PC-3 (cell line): ENCODE measurements around the gene CGB8. TPM values are rescaled to one million over a fixed set of nuclear protein-coding genes. Genes with fewer than 3 reads are reported as not detected.
"Not testable (repeated sequence)": the region's sequence is repeated elsewhere in the genome, so short reads cannot be mapped to it uniquely, and the experiment has no call there.

Source experiments
- ATAC-seq: fragments of 200-7000 bp; cut with Tn5 transposase; 2 replicates; pipeline ENCODE4 v1.9.1; 2020; ENCODE audit warnings: mild to moderate bottlenecking, moderate library complexity
- BruUV-seq: library from RNA; stranded (reverse); fragments of 400-500 nt; replicated peaks from 2 replicates; lab custom pipeline; 2021; lab: Mats Ljungman, UMichigan
- CTCF ChIA-PET: fragments of 300-600 bp; sonication (Branson Sonifier 250); formaldehyde crosslinking; loops from one replicate; lab custom pipeline; 2022; ENCODE audit warnings: antibody characterized with exemption; lab: Charles Lee
- POLR2A ChIA-PET: fragments of 300-600 bp; sonication (Branson Sonifier 250); formaldehyde crosslinking; loops from one replicate; lab custom pipeline; 2022; ENCODE audit warnings: antibody characterized with exemption; ENCODE audit not compliant: unreplicated experiment; lab: Charles Lee
- DNase-seq: peaks from one replicate; pipeline ENCODE4 v3.0.0-alpha.2; 2015
- H2AFZ ChIP-seq: fragments of 300-600 bp; sonication (generic); 2 replicates; pipeline ENCODE4 v1.6.0; 2016; ENCODE audit warnings: antibody characterized with exemption, low read length
- H3F3A ChIP-seq: fragments of 300-600 bp; sonication (generic); one replicate; pipeline ENCODE4 v1.6.0; 2017; ENCODE audit warnings: antibody characterized with exemption, low read length, control low read depth, mild to moderate bottlenecking; ENCODE audit not compliant: unreplicated experiment
- H3K27ac ChIP-seq: fragments of 300-600 bp; sonication (generic); 2 replicates; pipeline ENCODE4 v1.5.1; 2016; ENCODE audit warnings: mild to moderate bottlenecking, low read length
- H3K27me3 ChIP-seq: fragments of 300-600 bp; sonication (generic); 2 replicates; pipeline ENCODE4 v1.6.1; 2016; ENCODE audit warnings: low read length, mixed read lengths
- H3K36me3 ChIP-seq: fragments of 300-600 bp; sonication (generic); 2 replicates; pipeline ENCODE4 v1.6.1; 2016; ENCODE audit warnings: low read depth, mixed run types, low read length, mixed read lengths
- H3K4me1 ChIP-seq: fragments of 300-600 bp; sonication (generic); 2 replicates; pipeline ENCODE4 v1.5.1; 2016; ENCODE audit warnings: low read length; ENCODE audit not compliant: insufficient read depth
- H3K4me2 ChIP-seq: fragments of 300-600 bp; sonication (generic); 2 replicates; pipeline ENCODE4 v1.6.0; 2016; ENCODE audit warnings: low read length
- H3K4me3 ChIP-seq: fragments of 300-600 bp; sonication (generic); 2 replicates; pipeline ENCODE4 v1.5.1; 2016; ENCODE audit warnings: mild to moderate bottlenecking, low read length, mixed read lengths
- H3K79me2 ChIP-seq: fragments of 300-600 bp; sonication (generic); 2 replicates; pipeline ENCODE4 v1.6.1; 2017; ENCODE audit warnings: low read length, mixed read lengths
- H3K9ac ChIP-seq: fragments of 300-600 bp; sonication (generic); 2 replicates; pipeline ENCODE4 v1.6.0; 2016; ENCODE audit warnings: mild to moderate bottlenecking, low read length
- H3K9me2 ChIP-seq: fragments of 300-600 bp; sonication (generic); replicated peaks from 2 replicates; pipeline ENCODE4 v1.6.1; 2016; ENCODE audit warnings: mixed run types, low read length, mixed read lengths
- H3K9me3 ChIP-seq: fragments of 300-600 bp; sonication (generic); 2 replicates; pipeline ENCODE4 v1.6.1; 2016; ENCODE audit warnings: low read length, mixed read lengths
- H4K20me1 ChIP-seq: fragments of 300-600 bp; sonication (generic); 2 replicates; pipeline ENCODE4 v1.6.1; 2016; ENCODE audit warnings: low read length, mixed read lengths
- intact Hi-C: fragments of 100-400 bp; cut with micrococcal nuclease; formaldehyde crosslinking; loops from 2 replicates; pipeline ENCODE4 v1.9.0; 2023
- total RNA-seq: library from RNA; depleted of rRNA; stranded (reverse); fragments of >200 nt; gene quantifications from 2 replicates; pipeline ENCODE4 v1.2.3, GENCODE V29; 2014
- TF ChIP-seq, protein P1 (sequence below): fragments of 300-600 bp; sonication (generic); conservative IDR thresholded peaks from 2 replicates; pipeline ENCODE4 v1.5.1; 2017; ENCODE audit warnings: antibody characterized with exemption, low read depth, mild to moderate bottlenecking, low read length

The CGB8 gene
- total RNA-seq, 1 experiment from 2014 or later: 1.2 TPM

DNA sequence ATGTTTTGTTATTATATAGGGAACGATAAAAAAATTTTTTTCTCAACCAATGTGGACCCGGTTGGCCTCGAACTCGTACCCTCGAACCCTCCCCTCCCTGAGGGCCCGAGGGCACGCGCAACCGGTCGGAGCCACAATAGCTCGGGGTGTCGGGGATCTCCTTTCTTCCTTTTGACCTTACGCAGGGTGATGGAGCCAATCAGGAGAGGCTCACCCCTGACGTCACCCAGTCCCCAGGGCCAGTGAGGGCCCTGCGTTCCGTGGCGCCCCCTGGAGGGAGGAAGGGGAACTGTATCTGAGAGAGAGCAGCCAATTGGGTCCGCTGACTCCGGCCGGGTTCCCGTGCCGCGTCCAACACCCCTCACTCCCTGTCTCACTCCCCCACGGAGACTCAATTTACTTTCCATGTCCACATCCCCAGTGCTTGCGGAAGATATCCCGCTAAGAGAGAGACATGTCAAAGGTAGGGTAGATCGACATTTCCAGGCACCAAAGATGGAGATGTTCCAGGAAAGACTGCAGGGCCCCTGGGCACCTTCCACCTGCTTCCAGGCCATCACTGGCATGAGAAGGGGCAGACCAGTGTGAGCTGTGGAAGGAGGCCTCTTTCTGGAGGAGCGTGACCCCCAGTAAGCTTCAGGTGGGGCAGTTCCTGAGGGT lies 17.1 kb downstream of the CGB8 start, which contains the start of gene CGB2:
CGB2 (plus strand) TSS at position 249 of the 660 bp plus-strand sequence; CDS start at position 455, 206 bp downstream.
- H3F3A ChIP-seq, intact Hi-C loops, H3K4me1 ChIP-seq, H2AFZ ChIP-seq, H3K27me3 ChIP-seq, H3K27ac ChIP-seq, DNase-seq, H3K4me3 ChIP-seq, H3K4me2 ChIP-seq, BruUV-seq, H3K9me3 ChIP-seq, CTCF ChIA-PET, H4K20me1 ChIP-seq, H3K79me2 ChIP-seq, ATAC-seq, POLR2A ChIA-PET, H3K9ac ChIP-seq, H3K9me2 ChIP-seq, H3K36me3 ChIP-seq: not testable (repeated sequence)
- TF ChIP-seq, protein P1, sequence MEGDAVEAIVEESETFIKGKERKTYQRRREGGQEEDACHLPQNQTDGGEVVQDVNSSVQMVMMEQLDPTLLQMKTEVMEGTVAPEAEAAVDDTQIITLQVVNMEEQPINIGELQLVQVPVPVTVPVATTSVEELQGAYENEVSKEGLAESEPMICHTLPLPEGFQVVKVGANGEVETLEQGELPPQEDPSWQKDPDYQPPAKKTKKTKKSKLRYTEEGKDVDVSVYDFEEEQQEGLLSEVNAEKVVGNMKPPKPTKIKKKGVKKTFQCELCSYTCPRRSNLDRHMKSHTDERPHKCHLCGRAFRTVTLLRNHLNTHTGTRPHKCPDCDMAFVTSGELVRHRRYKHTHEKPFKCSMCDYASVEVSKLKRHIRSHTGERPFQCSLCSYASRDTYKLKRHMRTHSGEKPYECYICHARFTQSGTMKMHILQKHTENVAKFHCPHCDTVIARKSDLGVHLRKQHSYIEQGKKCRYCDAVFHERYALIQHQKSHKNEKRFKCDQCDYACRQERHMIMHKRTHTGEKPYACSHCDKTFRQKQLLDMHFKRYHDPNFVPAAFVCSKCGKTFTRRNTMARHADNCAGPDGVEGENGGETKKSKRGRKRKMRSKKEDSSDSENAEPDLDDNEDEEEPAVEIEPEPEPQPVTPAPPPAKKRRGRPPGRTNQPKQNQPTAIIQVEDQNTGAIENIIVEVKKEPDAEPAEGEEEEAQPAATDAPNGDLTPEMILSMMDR: peak; percentile 39; the same call in 1 of the 2 replicates

DNA sequence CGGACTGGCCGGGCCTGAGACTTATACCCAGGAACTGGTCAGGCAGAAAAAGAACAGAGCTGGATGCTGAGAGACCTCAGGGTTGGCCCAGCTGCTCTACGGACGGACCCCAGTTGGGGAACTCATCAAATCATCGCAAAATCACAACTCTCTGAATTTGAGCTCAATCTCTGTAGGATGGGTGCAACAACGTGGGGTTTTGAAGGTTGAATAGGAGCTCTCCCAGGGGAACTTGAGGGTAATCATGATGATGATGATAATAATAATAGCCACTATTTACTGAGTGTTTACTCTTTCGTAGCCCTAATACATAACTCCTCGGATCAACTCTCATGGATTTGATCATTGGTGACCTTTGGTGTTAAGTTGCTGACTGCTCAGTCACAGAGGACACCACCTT lies 18.6 kb downstream of the CGB8 start:
- H3K27ac ChIP-seq: not testable (repeated sequence)

DNA sequence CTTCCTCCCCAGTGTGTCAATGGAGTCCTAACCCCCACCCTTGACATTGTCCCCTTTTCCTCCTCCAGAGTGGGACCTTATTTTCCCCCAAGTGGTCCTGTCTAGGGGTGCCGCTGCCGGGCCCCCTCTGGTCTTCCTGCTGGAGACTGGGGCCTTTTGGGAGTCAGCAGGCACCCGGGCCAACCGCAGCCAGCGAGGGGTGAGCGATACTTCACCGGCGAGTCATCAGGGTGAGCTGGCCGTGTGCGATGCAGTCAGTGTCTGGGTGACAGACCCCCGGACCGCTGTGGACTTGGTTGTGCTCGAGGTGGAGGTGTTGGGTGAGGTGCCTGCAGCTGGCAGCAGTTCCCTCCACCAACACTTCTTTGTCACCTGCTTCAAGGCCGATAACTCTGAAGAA lies 19.2 kb downstream of the CGB8 start:
- H3K27me3 ChIP-seq, H3F3A ChIP-seq, H2AFZ ChIP-seq, POLR2A ChIA-PET, DNase-seq, H3K27ac ChIP-seq, ATAC-seq, H3K79me2 ChIP-seq, H3K36me3 ChIP-seq, H3K9me3 ChIP-seq, CTCF ChIA-PET, H4K20me1 ChIP-seq, H3K4me1 ChIP-seq, H3K9ac ChIP-seq, H3K4me2 ChIP-seq, BruUV-seq, H3K9me2 ChIP-seq, intact Hi-C loops, H3K4me3 ChIP-seq: not testable (repeated sequence)

More for the DNA sequence above, 18.6 kb downstream of the CGB8 start:
- H2AFZ ChIP-seq, H3F3A ChIP-seq, H3K4me3 ChIP-seq, ATAC-seq, H3K4me2 ChIP-seq, H3K9me2 ChIP-seq, H3K9me3 ChIP-seq, H3K4me1 ChIP-seq, H3K27me3 ChIP-seq, POLR2A ChIA-PET, H3K79me2 ChIP-seq, BruUV-seq, H3K36me3 ChIP-seq, DNase-seq, H3K9ac ChIP-seq, H4K20me1 ChIP-seq, CTCF ChIA-PET, intact Hi-C loops: not testable (repeated sequence)

DNA sequence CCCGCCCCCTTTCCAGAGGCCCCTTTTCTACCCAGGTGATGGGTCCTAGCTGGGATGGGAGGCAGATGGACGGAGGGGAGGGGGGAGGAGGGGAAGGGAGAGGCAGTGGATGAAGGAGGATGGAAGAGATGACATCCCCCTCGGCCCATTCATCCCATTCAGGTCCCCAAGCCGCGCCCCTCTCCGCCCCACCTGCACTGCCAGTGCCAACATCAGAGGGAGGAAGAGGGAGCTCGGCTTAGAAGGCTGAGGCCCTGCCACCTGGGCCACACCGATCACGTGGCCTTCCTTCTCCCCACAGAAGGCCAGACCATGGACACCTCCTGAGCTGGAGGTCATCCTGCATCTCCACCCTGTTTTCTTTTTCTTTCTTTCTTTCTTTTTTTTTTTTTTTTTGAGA lies 20.2 kb downstream of the CGB8 start:
- H3K9ac ChIP-seq, H2AFZ ChIP-seq, H3K9me2 ChIP-seq, DNase-seq, ATAC-seq, CTCF ChIA-PET, H3K4me3 ChIP-seq, H3K4me1 ChIP-seq, H3K36me3 ChIP-seq, H3K9me3 ChIP-seq, H3K27ac ChIP-seq, intact Hi-C loops, H3F3A ChIP-seq, H3K79me2 ChIP-seq, H3K27me3 ChIP-seq, BruUV-seq, H4K20me1 ChIP-seq, H3K4me2 ChIP-seq: not testable (repeated sequence)
- POLR2A ChIA-PET: interaction anchor here (0.7 kb wide), 1 partner anchor 211 kb away, joined by 3 read pairs; no protein-coding TSS in a partner anchor

DNA sequence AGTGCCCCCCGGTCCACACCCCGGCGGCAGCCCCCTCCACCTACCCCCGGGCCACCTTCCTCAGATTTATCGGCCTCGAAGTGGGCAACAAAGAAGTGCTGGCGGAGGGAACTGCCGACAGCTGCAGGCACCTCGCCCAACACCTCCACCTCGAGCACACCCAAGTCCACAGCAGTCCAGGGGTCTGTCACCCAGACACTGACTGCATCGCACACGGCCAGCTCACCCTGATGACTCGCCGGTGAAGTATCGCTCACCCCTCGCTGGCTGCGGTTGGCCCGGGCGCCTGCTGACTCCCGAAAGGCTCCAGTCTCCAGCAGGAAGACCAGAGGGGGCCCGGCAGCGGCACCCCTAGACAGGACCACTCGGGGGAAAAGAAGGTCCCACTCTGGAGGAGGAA lies 23.3 kb downstream of the CGB8 start:
- H3K27me3 ChIP-seq, H3F3A ChIP-seq, H3K27ac ChIP-seq, H3K9ac ChIP-seq, H3K4me3 ChIP-seq, H3K4me1 ChIP-seq, H3K79me2 ChIP-seq, CTCF ChIA-PET, DNase-seq, POLR2A ChIA-PET, H3K4me2 ChIP-seq, intact Hi-C loops, H3K36me3 ChIP-seq, BruUV-seq, H2AFZ ChIP-seq, H4K20me1 ChIP-seq, H3K9me2 ChIP-seq, H3K9me3 ChIP-seq: not testable (repeated sequence)
- ATAC-seq: peak; percentile 38; the same call in 1 of the 2 replicates

DNA sequence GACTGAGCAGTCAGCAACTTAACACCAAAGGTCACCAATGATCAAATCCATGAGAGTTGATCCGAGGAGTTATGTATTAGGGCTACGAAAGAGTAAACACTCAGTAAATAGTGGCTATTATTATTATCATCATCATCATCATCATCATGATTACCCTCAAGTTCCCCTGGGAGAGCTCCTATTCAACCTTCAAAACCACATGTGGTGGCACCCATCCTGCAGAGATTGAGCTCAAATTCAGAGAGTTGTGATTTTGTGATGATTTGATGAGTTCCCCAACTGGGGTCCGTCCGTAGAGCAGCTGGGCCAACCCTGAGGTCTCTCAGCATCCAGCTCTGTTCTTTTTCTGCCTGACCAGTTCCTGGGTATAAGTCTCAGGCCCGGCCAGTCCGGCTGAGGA lies 23.8 kb downstream of the CGB8 start:
- H3K4me1 ChIP-seq, H3F3A ChIP-seq, H3K9me2 ChIP-seq, ATAC-seq, H3K4me2 ChIP-seq, POLR2A ChIA-PET, H3K9me3 ChIP-seq, H3K27ac ChIP-seq, H3K79me2 ChIP-seq, CTCF ChIA-PET, BruUV-seq, H4K20me1 ChIP-seq, intact Hi-C loops, H3K36me3 ChIP-seq, H3K4me3 ChIP-seq, H3K9ac ChIP-seq, H3K27me3 ChIP-seq, DNase-seq, H2AFZ ChIP-seq: not testable (repeated sequence)
